HG02943 (cell line): Measurements from ENCODE around the gene TBC1D24.

Experiments used
- ATAC-seq: cut with Tn5 transposase; IDR thresholded peaks from one replicate; pipeline ENCODE4 v1.9.1; 2021; ENCODE audit warnings: mild to moderate bottlenecking, low read depth, moderate library complexity; ENCODE audit not compliant: unreplicated experiment

TBC1D24 gene

DNA sequence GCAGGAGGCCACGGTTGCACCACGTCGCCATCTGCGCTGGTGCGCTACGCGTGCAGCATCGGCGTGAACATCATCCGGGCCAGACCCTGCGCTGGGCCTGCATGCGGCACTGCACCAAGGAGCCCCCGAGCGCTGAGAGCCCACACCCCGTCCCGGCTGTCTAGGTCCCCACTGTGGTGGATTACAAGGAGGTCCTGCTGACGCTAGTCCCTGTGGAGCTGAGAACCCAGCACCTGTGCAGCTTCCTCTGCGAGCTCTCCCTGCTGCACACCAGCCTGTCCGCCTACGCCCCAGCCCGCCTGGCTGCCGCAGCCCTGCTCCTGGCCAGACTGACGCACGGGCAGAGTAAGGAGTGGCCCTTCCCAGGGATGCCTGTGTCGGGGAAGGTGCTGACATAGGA lies 25.8 kb upstream of the TBC1D24 start:
- ATAC-seq: no peak

DNA sequence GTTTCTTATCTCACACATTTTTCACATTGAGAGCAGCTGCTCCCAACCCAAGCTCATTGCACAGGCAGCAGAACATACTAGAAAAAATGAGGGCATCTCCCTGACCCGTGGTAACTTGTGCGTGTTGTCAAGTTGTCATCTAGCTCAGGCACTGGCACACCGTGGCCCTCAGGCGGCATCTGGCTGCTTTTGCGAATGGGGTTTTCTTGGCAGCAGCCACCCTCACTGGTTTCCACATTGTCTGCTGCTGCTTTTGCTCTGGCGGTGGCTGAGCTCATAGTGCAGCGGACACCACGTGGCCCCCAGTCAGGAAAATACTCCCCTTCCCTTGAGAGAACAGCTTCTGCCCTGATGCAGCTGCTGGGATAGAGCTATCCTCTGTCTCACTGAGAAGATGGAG lies 24.4 kb upstream of the TBC1D24 start:
- ATAC-seq: no peak

DNA sequence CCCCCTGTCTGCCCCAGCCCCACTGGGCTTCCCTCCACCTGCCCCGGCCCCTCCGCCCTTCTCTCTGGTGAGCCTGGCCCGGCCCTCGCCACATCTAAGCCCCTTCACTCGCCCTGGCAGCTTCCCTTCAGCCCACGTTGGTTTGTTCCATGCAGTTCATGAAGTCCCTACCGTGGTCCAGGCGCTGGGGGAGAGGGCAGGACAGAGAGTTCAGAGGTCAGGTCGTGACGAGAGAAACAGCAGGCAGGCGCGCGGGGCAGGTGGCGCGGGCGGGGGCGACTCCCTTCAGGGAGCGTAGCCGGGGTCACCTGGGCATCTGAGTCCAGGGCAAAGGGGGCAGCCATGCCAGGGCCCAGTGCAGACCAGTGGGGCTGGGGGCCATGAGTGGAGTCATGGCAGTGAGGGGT lies 23.9 kb upstream of the TBC1D24 start:
- no peak for ATAC-seq

DNA sequence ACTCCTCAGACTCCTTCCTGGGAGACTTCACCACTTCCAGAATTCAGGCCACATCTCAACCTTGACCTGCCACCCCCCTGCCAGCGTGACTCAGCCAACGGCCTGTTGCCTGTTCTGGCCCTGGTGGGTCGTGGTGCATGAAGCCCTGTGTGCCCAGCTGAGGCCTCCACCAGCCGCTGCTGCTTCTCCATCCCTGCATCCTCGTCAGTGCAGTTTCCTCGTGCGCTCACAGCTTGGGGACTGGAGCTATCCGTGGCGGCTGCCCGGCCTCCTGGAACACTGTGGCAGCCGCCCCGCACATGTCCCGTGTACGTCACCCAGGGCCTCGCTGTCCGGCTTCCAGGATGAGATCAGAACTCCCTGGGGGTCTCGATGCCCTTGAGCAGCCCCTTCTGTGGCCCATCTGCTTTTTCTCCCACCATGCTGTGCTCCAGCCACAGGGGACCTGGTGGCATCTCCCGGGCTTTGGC lies 23.0 kb upstream of the TBC1D24 start:
- ATAC-seq: no peak

DNA sequence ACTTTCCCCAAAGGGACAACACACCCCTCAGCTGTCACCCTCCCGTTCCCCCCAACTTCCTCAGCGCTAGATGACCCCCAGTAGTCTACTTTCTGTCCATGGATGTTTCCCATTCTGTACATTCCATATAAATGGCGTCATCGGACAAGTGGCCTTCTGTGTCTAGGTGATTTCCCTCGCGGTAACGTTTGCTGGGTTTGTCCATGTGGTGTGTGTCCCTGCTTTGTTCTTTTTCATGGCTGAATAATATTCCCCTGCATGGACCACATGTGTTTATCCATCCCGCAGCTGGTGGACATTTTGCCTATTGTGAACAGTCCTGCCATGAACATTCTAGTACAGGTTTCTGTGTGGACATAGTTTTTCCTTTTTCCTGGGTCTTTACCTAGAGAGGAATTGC lies 22.3 kb upstream of the TBC1D24 start:
- no peak for ATAC-seq

DNA sequence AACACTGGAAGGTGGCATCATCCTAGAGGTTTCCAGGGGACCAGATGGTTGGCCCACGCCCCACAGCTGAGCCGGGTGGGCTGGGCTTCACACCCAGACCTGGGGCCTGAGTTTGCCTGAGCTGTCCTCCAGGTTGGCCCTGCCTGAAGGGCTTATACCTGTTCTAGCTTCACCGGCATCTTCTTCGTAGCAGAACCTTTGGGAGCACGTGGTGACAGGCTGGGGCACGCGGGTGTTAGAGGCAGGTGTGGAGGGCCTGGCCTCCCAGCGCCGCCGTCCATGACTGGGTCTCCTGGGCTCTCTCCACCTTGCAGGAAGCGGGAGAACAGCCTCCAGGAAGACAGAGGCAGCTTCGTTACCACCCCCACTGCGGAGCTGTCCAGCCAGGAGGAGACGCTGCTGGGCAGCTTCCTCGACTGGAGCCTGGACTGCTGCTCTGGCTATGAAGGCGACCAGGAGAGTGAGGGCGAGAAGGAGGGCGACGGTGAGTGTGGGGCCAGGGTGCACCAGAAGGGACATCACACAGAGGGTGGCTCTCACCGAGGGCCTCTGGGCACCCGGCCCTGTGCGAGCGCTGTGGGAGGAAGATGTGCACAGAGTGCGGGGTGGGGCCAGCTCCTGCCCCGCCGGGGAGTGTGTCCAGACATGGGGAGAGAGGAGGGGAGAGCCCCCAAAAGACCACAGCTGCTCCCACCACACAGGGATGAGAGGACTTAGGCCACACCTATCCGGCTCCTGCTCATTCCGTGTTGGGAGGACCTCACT lies 19.7 kb upstream of the TBC1D24 start:
- no peak for ATAC-seq

DNA sequence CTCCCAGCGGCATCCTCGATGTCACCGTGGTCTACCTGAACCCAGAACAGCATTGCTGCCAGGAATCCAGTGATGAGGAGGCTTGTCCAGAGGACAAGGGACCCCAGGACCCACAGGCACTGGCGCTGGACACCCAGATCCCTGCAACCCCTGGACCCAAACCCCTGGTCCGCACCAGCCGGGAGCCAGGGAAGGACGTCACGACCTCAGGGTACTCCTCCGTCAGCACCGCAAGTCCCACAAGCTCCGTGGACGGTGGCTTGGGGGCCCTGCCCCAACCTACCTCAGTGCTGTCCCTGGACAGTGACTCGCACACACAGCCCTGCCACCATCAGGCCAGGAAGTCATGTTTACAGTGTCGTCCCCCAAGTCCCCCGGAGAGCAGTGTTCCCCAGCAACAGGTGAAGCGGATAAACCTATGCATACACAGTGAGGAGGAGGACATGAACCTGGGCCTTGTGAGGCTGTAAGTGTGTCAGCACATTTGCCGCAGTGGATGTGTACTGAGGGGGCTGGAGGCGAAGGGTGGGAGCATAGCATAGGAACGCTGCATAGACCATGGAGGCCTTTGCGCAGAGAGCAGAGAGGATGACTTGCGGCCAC lies 18.3 kb upstream of the TBC1D24 start:
- ATAC-seq: no peak

DNA sequence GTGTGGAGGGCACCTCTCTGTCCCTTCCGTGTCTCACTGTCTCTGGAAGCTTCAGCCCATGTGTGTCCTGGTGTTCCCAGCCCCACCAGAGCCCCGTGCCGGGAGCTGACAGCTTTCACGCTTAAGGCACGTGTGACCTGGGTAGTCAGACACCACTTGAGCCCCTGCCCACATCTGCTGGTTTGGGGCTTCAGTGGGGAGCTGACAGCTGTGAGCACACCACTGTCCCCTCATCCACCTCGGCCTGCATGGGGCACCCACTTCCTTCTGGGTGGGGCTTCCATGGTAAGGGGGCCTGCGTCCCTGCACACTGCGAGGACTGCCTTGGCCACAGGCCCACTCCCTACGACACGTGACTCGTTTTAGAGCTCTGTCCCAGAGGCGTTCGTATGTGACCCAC lies 17.7 kb upstream of the TBC1D24 start:
- no peak for ATAC-seq

DNA sequence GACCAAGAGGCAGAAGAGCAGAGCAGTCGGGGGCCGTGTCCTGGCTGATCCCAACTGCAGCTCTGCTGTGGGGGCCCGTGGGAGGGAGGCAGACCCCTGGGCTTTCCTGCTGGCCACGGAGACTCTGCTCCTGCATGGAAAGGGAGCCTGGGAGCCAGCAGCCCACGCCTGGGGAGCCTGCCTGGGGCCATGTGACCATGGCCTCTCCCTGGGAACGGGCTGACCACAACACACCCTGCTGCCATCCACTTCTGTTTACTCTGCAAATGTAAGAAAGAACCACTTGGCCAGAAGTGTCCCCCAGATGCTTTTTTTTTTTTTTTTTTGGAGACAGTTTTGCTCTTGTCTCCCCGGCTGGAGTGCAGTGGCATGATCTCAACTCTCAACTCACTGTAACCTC lies 17.0 kb upstream of the TBC1D24 start:
- no peak for ATAC-seq

DNA sequence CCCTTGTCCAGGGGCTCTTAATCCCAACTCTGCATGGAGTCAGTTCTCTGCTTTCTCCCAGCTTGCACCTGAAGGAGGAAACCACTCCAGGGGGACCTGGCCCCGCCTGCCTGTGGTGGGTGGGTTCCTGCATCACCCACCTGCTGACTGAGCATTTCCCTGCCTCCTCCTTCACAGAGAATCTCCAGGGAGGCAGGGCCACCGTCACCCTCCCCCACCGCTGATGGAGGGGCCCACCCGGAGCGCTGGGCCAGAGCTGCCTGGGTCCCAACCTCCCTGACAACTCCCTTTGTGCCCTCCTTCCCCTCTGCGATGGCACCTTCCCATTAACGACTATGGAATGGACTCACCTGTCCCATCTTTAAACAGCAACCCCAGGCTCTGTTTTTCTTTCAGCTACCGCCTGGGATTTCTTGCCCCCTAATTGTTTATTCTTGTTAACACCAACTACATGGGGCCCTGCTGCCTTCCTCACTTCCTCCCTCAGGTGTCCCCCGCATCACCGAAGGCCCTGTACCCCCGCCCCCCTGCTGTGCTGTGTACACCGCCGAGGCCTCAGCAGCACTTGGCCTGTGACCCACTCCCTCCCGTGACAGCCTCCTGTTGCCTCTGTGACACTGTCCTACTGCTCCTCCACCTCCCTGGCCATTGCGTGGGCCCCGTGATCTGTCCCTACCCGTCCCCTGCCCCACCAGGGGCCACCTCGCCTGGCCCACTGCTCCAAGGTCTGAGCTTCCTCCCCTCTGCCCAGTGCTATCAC lies 15.9 kb upstream of the TBC1D24 start:
- no peak for ATAC-seq

DNA sequence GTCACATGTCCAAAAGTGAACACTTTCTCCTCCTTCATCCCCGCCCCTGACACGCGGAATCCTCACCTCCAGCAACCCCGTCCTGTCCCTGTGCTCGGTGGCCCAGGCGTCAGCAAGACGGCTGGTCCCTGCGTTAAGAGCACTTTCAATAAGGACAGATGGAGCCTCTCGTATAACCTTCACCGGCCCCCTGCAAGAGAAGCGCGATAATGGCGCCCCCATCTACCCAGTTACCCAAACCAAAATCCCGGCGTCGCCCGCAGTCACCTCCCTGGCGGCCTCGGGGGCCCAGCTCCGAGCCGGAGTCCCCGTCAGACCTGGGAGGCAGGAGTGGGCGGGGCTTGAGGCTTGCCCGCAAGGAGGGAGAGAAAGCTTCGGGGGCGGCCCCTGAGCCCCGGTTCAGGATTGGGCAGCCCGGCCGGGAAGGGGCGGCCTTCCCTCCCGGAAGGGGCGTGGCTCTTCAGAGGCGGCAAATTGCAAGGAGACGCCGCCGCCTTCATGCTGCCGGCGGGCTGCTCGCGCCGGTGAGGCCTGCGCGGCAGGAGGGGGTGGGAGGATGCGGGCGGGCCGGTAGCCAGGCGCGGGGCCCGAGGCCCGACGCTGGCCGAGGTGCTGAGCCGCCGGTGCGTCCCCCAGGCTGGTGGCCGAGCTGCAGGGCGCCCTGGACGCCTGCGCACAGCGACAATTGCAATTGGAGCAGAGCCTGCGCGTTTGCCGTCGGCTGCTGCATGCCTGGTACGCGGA lies 15.1 kb upstream of the TBC1D24 start, which contains the start of gene TEDC2:
TEDC2 (plus strand) TSS at position 463 of the 744 bp plus-strand sequence; CDS start at position 499, 36 bp downstream.
- ATAC-seq: no peak

DNA sequence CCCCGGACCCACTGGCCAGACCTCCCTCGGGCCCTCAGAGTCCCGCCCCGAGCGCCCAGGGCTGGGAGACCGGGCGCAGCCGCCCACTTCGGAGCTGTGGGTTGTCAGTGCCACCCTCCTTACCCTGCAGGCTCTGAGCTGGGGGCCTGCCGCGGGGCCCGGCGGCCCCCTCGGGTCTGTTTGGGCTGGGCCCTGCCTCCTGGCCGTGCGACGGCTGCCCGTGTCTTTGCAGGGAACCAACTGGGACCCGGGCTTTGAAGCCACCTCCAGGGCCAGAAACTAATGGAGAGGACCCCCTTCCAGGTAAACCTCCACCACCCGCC lies 14.6 kb upstream of the TBC1D24 start:
- ATAC-seq: no peak

DNA sequence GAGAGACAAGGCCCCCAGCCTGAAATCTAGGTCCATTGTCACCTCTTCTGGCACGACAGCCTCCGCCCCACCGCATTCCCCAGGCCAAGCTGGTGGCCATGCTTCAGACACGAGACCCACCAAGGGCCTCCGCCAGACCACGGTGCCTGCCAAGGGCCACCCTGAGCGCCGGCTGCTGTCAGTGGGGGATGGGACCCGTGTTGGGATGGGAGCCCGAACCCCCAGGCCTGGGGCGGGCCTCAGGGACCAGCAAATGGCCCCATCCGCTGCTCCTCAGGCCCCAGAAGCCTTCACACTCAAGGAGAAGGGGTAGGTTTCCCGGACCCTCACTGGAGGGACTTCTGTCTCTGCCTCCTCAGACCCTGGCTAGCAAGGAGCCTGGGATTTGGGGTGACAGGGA lies 14.0 kb upstream of the TBC1D24 start:
- ATAC-seq: no peak

DNA sequence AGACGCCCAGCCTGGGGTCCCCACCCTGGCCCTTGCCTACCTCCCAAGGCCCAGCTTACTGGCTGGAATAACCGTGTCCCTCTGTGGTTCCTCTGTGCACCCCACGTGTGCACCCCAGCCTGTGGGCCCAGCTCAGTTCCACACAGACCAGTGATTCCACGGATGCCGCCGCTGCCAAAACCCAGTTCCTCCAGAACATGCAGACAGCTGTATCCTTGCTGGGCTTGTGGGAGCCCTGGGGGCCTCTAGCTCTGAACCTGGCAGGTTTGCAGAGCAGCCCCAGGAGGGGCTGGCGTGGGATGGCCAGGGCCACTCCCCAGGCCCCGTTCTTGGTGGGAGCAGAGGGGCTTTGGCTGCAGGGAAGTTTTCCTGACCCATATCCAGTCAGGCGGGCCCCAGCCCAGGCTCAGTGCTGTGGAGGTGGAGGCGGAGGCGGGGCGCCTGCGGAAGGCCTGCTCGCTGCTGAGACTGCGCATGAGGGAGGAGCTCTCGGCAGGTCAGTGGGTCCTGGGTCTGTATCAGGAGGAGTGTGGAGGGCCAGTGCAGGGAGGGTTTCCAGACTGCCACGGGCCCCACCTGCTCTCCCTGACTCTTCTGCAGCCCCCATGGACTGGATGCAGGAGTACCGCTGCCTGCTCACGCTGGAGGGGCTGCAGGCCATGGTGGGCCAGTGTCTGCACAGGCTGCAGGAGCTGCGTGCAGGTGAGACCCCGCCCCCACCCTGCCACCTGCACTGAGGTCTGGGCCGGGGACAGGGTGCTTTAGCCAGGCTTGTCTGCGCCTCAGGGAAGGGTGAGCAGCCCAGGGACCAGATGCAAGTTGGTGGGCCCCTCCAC lies 12.7 kb upstream of the TBC1D24 start:
- ATAC-seq: no peak

DNA sequence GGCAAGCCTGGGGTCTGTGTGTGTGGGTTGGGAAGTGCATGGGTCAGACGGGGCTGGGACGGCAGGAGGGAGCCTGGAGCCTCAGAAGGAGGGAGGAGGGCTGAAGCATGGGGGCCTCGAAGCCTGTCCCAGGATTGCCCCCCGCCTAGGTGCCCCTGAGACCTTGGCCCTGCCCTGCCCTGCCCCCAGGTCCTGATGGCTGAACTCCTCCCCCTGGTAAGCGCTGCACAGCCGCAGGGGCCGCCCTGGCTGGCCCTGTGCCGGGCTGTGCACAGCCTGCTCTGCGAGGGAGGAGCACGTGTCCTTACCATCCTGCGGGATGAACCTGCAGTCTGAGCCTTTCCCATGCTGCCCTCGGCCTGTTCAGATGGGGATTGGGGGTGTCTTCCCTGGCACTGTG lies 10.6 kb upstream of the TBC1D24 start:
- no peak for ATAC-seq

DNA sequence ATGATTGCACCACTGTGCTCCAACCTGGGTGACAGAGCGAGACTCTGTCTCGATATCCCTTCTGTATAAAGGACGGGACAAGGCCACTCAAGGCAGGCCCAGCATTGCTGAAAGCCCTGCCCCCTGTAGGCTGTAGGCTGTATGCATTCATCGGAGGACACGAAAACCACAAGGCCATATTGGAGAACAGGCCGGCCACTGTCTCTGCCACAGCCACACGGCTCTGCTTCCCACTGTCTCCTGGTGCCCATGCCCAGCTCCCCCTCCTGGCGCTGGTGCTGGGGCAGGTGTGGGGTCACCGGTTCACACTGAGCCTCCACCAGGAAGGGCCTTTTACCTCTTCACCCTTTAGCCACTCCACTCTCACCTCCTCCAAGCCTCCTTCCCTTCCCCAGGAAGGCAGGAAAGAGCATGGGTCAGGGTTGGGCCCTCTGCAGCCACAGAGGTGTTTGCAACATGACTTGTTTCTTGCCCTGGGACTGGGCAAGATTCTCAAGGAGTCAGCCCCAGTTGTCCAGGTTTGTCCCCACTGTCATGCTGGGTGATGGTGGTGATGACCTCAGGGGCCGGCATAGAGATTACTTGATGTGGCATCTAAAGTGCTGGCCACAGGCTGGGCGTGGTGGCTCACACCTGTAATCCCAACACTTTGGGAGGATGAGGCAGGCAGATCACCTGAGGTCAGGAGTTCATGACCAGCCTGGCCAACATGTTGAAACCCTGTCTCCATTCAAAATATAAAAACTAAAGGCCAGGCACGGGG lies 9.1 kb upstream of the TBC1D24 start:
- no peak for ATAC-seq

DNA sequence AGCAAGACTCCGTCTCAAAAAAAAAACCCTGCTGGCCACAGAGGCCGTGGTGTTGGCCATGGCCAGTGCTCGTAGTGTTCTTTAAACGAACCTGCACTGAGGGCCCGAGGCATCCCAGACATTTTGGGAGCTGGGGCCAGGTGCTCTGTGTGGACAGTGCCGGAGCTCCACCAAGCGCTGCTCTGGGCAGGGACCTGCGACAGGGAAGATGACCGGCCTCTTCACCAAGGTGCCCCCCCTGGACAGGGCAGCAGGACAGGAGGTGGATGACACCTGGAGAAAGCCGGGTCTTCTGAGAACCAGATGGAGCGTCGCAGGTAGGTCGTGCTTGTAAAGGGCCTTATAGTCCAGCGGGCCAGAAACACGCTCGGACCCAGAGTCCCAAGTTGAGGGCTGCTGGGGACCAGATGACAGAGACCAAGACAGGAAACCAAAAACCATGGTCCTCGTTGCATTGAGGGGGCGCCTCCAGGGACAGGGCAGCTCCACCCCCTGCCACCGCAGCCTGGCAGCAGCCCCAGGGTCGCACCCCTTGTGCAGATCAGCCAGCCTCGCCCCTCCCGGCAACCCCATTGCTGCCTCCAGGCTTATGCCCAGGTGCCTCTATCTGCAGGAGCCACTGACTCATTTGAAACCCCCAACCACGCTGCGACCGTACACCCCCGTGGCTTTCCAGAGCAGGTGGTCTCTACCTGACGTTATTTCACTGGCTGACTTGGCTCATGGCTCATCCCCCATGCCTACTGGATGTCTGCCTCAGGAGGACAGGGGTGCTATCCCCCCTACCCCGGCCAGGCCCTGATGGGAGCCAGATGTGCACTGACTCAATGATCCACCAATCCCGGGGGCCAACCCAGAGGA lies 8.0 kb upstream of the TBC1D24 start:
- no peak for ATAC-seq

DNA sequence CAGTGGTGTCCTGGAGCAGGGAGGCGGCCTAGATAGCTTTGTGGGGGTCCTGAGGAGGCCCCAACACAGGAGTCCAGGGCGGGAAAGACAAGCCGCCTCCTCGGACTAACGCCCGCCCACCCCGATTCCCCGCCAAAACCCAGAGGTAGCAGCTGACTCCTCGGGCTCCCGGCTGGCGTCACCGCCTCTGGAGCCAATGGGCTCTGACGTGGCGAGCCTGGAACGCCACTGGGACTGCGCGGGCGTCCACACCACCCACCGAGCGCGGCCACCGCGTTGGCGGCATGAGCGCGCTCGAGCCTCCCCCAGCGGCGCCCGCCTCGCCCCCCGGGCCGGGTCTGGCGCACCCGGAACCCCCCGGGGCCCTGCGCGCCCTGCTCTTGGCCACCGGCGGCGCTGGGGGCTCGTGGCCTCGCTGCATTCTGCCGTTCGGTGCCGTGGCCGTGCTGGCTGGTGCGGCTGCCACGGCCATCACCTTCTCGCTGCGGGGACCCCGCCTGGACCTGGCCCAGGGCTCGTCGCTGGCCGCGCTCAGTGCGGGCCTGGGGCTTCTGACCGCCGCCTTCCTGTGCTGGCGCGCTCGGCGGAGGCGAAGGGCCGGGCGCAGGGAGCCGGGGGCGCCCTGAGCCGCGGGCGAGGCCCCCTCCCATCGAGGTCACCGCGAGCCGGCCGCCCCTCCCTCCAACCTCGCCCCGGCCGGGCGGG lies 7.2 kb upstream of the TBC1D24 start:
- no peak for ATAC-seq
